Uterus (tissue), 4 donors: ENCODE data around the gene PNMA3. TPM values are rescaled to one million over a fixed set of nuclear protein-coding genes. Genes with fewer than 3 reads are reported as not detected.
"Not testable (repeated sequence)": the region's sequence is repeated elsewhere in the genome, so short reads cannot be mapped to it uniquely, and the experiment has no call there.

Source experiments
- DNase-seq, 2 donors: peaks; one replicate each; pipeline ENCODE4 v3.0.0-alpha.2; 2019 to 2020
- H3K27ac ChIP-seq, 2 donors: fragments of 200-600 bp; sonication (generic); 1 replicate in 1 of 2; 2 replicates in 1 of 2; pipeline ENCODE4 v1.5.1; 2016 to 2018
- H3K27me3 ChIP-seq, 2 donors: fragments of 200-600 bp; sonication (generic); one replicate each; pipeline ENCODE4 v1.5.1; 2018 to 2019; ENCODE audit warnings: control low read depth in 1 of 2
- H3K36me3 ChIP-seq, 2 donors: fragments of 200-600 bp; sonication (generic); one replicate each; pipeline ENCODE4 v1.5.1; 2019; ENCODE audit warnings: control low read depth in 1 of 2
- H3K4me1 ChIP-seq, 2 donors: fragments of 200-600 bp; sonication (generic); one replicate each; pipeline ENCODE4 v1.5.1; 2018 to 2019; ENCODE audit warnings: control low read depth in 1 of 2
- H3K4me3 ChIP-seq, 2 donors: fragments of 200-600 bp; sonication (generic); 1 replicate in 1 of 2; 2 replicates in 1 of 2; pipeline ENCODE4 v1.5.1; 2018 to 2019; ENCODE audit warnings: mild to moderate bottlenecking in 1 of 2
- H3K9me3 ChIP-seq, 2 donors: fragments of 200-600 bp; sonication (generic); one replicate each; pipeline ENCODE4 v1.5.1; 2019; ENCODE audit warnings: control low read depth in 1 of 2
- CTCF ChIP-seq, 4 experiments: fragments of 200-600 bp in 2 of 4; fragments of 450-650 bp in 2 of 4; sonication (generic) in 2 of 4; IDR thresholded peaks; one replicate each; pipeline ENCODE4 v1.5.1; 2016 to 2019; ENCODE audit warnings: antibody characterized with exemption in 4 of 4, mild to moderate bottlenecking in 2 of 4, moderate library complexity in 1 of 4
- POLR2A ChIP-seq, 2 donors: fragments of 450-650 bp; IDR thresholded peaks; one replicate each; pipeline ENCODE4 v1.6.1; 2016; ENCODE audit warnings: antibody characterized with exemption in 2 of 2, mild to moderate bottlenecking in 1 of 2, moderate library complexity in 1 of 2
- intact Hi-C: fragments of 100-400 bp; cut with DNase I; formaldehyde crosslinking; loops from one replicate; pipeline ENCODE4 v1.15.1; 2023; ENCODE audit warnings: low total_unique reads
- total RNA-seq, 4 donors: library from RNA; depleted of rRNA in 3 of 4; stranded (reverse); fragments of >200 nt in 3 of 4; gene quantifications; one replicate each; pipeline versions ENCODE4 v1.1.0 to v1.2.4, GENCODE V29; 2014 to 2023
- donor health status: DM: yes; HTN: yes; CAD: no.

PNMA3 gene
- total RNA-seq, 4 donors from 2014 or later: 0.49 to 4.8 TPM; not detected in 2

- Histone ChIP-seq H3K27me3 (no peaks in the 10 kb centered on the region), H3K9me3 (no peaks in the 10 kb centered on the region), H3K27ac (no peak overlapping the region), H3K36me3 (no peaks in the 10 kb centered on the region), H3K4me1 (no peaks in the 10 kb centered on the region), H3K4me3 (no peak overlapping the region)
- intact Hi-C loops: no loop called here
- TF ChIP-seq CTCF (IDR thresholded peaks at IDR 0.05) (no peak), POLR2A (IDR thresholded peaks at IDR 0.05) (no peak)
- DNase-seq: no peak
These were observed 18.7 kb downstream of the PNMA3 start for GRCh38 chrX:153074935-153075334.

GRCh38 chrX:153075366-153075765, 19.1 kb downstream of the PNMA3 start:
- Histone ChIP-seq H3K4me3 (no peak overlapping the region), H3K36me3 (no peaks in the 10 kb centered on the region), H3K27me3 (no peaks in the 10 kb centered on the region), H3K4me1 (no peaks in the 10 kb centered on the region), H3K9me3 (no peaks in the 10 kb centered on the region), H3K27ac (no peak overlapping the region)
- no peak for DNase-seq
- intact Hi-C loops: no loop called here
- no peak for TF ChIP-seq POLR2A (IDR thresholded peaks at IDR 0.05)
- TF ChIP-seq CTCF (IDR thresholded peaks at IDR 0.05): no peak

GRCh38 chrX:153077437-153078135, 21.3 kb downstream of the PNMA3 start:
- H3K27ac ChIP-seq, DNase-seq, H3K4me1 ChIP-seq, H3K27me3 ChIP-seq, H3K36me3 ChIP-seq, H3K4me3 ChIP-seq, H3K9me3 ChIP-seq, intact Hi-C loops: not testable (repeated sequence)

GRCh38 chrX:153083238-153083923, 27.1 kb downstream of the PNMA3 start:
- H3K4me1 ChIP-seq, H3K27ac ChIP-seq, H3K36me3 ChIP-seq, H3K27me3 ChIP-seq, intact Hi-C loops, H3K9me3 ChIP-seq, H3K4me3 ChIP-seq, DNase-seq: not testable (repeated sequence)

- Histone ChIP-seq H3K27me3 (no peaks in the 10 kb centered on the region), H3K36me3 (no peaks in the 10 kb centered on the region), H3K4me3 (no peak overlapping the region), H3K4me1 (no peaks in the 10 kb centered on the region), H3K27ac (no peak overlapping the region), H3K9me3 (no peaks in the 10 kb centered on the region)
- no peak for DNase-seq
- TF ChIP-seq POLR2A (IDR thresholded peaks at IDR 0.05) (no peak), CTCF (IDR thresholded peaks at IDR 0.05) (no peak)
- intact Hi-C loops: no loop called here
These were observed 46.1 kb downstream of the PNMA3 start for GRCh38 chrX:153102418-153102817.

GRCh38 chrX:153104959-153105358, 48.7 kb downstream of the PNMA3 start:
- intact Hi-C loops, H3K27me3 ChIP-seq, H3K36me3 ChIP-seq, DNase-seq, H3K9me3 ChIP-seq, H3K4me1 ChIP-seq, H3K4me3 ChIP-seq, H3K27ac ChIP-seq: not testable (repeated sequence)

GRCh38 chrX:153106092-153106801, 50.0 kb downstream of the PNMA3 start:
- H3K9me3 ChIP-seq, H3K36me3 ChIP-seq, intact Hi-C loops, DNase-seq, H3K4me1 ChIP-seq, H3K27ac ChIP-seq, H3K4me3 ChIP-seq, H3K27me3 ChIP-seq: not testable (repeated sequence)
